Activated CD4-positive, CD25-positive, alpha-beta regulatory T cell treated with anti-CD3 and anti-CD28 coated beads, Interleukin-2, amount 50 U/mL, for 24 hours (primary cell): ENCODE results near the gene SLC22A31.
A peak's percentile ranks its signal among the peaks of the same experiment; 100 is the strongest.
"Not testable (repeated sequence)": the region's sequence is repeated elsewhere in the genome, so short reads cannot be mapped to it uniquely, and the experiment has no call there.

ENCODE experiments used
- ATAC-seq, 2 donors: fragments of 150-1000 bp; cut with Tn5 transposase; one replicate each; pipeline ENCODE4 v1.10.0; 2021; ENCODE audit warnings: mild to moderate bottlenecking in 1 of 2, moderate library complexity in 1 of 2

SLC22A31 gene

GRCh38 chr16:89192956-89193575, 7.3 kb downstream of the SLC22A31 start:
- peak in 1 of 2 donors; percentile 15 for ATAC-seq

GRCh38 chr16:89192186-89192955, 8.0 kb downstream of the SLC22A31 start:
- ATAC-seq, result not testable (repeated sequence)

GRCh38 chr16:89191901-89192185, 8.5 kb downstream of the SLC22A31 start:
- no peak for ATAC-seq

- ATAC-seq, result no peak
Observed at GRCh38 chr16:89191033-89191900, 9.1 kb downstream of the SLC22A31 start.

GRCh38 chr16:89190150-89190958, 10.0 kb downstream of the SLC22A31 start:
- no peak for ATAC-seq

GRCh38 chr16:89189358-89190025, 10.8 kb downstream of the SLC22A31 start:
- no peak for ATAC-seq

- ATAC-seq, result not testable (repeated sequence)
Observed at GRCh38 chr16:89188471-89189357, 11.6 kb downstream of the SLC22A31 start.

GRCh38 chr16:89187770-89188392, 12.5 kb downstream of the SLC22A31 start:
- peak; percentile 14 to 24 for ATAC-seq

GRCh38 chr16:89187032-89187769, 13.1 kb downstream of the SLC22A31 start:
- ATAC-seq, result peak; percentile 40 to 51

- not testable (repeated sequence) for ATAC-seq
Observed at GRCh38 chr16:89186593-89187031, 13.7 kb downstream of the SLC22A31 start.

GRCh38 chr16:89185887-89186592, 14.3 kb downstream of the SLC22A31 start:
- ATAC-seq, result not testable (repeated sequence)

GRCh38 chr16:89184933-89185794, 15.2 kb downstream of the SLC22A31 start:
- no peak for ATAC-seq

- no peak for ATAC-seq
Observed at GRCh38 chr16:89184677-89184932, 15.7 kb downstream of the SLC22A31 start.

GRCh38 chr16:89183975-89184676, 16.2 kb downstream of the SLC22A31 start:
- ATAC-seq, result no peak

- ATAC-seq, result no peak
Observed at GRCh38 chr16:89183463-89183862, 16.9 kb downstream of the SLC22A31 start.

- no peak for ATAC-seq
Observed at GRCh38 chr16:89179656-89180315, 20.6 kb downstream of the SLC22A31 start.

GRCh38 chr16:89179148-89179484, 21.2 kb downstream of the SLC22A31 start:
- ATAC-seq, result no peak
